Measurements from ENCODE around the gene OTUB1. TPM values are rescaled to one million over a fixed set of nuclear protein-coding genes. Genes with fewer than 3 reads are reported as not detected.

Gene OTUB1
- total and polyA plus RNA-seq, 2 of the 13 experiments (the other 11 are each of a cell fraction or from before 2014, with no cell fraction given): 58.8 to 130 TPM

DNA sequence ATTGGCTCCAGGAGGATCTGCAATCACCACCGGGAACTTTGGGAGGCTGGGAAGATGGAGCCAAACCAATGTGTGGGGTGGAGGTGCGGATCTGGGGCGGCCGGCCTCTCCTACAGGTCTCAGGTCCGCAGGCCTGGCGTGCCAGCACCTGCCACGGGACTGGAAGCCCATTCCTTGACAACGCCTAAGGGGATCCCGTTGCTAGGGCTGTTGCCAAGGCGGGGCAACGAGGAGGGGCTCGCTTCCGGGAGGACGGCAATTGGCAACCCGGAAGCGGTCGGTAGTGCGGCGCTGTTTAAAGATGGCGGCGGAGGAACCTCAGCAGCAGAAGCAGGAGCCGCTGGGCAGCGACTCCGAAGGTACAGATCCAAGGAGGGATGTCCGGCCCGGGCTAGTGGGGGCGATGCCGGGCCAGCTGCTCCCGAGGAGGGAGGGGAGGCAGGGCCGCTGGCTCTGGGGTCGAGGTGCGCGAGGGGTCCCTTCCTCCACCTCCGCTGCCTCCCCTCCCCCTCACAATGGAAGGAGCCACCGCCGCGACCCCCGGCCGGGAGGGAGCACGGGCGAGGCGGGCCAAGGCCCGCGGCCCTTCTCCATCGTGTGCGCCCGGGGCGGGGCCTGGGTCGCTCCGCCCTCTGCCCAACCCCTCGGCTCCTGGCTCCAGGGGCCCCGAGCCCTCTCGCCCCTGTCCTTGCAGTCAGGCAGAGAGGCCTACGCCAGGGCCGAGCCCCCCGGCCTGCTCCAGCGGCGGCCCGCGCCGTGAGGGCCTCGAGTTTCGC lies at the start of gene OTUB1 (continued):
- TF ChIP-seq ATAD3A (CRISPR knock-in tag; IDR thresholded peaks at IDR 0.05) (no peak), ZFYVE20 (CRISPR knock-in tag; IDR thresholded peaks at IDR 0.05; ENCODE audit: borderline replicate concordance, low read depth) (no peak), ZNF816 (CRISPR knock-in tag; IDR thresholded peaks at IDR 0.05; ENCODE audit: borderline replicate concordance) (no peak), DNMT1 (CRISPR knock-in tag; IDR thresholded peaks at IDR 0.05) (peak; percentile 91), CENPX (CRISPR knock-in tag; IDR thresholded peaks at IDR 0.05) (no peak), ETV6 (CRISPR knock-in tag; conservative IDR thresholded peaks at IDR 0.05) (no peak; the same call in 1 of the 2 replicates), KLF6 (CRISPR knock-in tag; IDR thresholded peaks at IDR 0.05) (peak; percentile 87; the same call in 1 of the 2 replicates), ERF (CRISPR knock-in tag; IDR thresholded peaks at IDR 0.05) (peak; percentile 90), ZNF282 (IDR thresholded peaks at IDR 0.05; ENCODE audit: partially characterized antibody) (no peak), ZNF652 (CRISPR knock-in tag; IDR thresholded peaks at IDR 0.05; ENCODE audit: borderline replicate concordance, low read depth) (no peak), THYN1 (CRISPR knock-in tag; IDR thresholded peaks at IDR 0.05; ENCODE audit: borderline replicate concordance, low read depth) (no peak), IRF2 (CRISPR knock-in tag; IDR thresholded peaks at IDR 0.05) (peak; percentile 84), TAF15 (IDR thresholded peaks at IDR 0.05; ENCODE audit: low read depth, low read length, poor library complexity, severe bottlenecking) (no peak), GPN1 (CRISPR knock-in tag; IDR thresholded peaks at IDR 0.05; ENCODE audit: borderline replicate concordance) (no peak), GATAD1 (CRISPR knock-in tag; IDR thresholded peaks at IDR 0.05) (peak; percentile 92), TBX2 (CRISPR knock-in tag; IDR thresholded peaks at IDR 0.05; ENCODE audit: borderline replicate concordance) (no peak; the same call in 1 of the 2 replicates), JUNB (CRISPR knock-in tag; IDR thresholded peaks at IDR 0.05; ENCODE audit: borderline replicate concordance) (no peak), NFRKB (IDR thresholded peaks at IDR 0.05) (0 out of 2 replicates have a peak, but pooled peaks have one; percentile 47), HNF4G (IDR thresholded peaks at IDR 0.05; ENCODE audit: borderline replicate concordance, low read depth, low read length) (no peak), HNF4G (CRISPR knock-in tag; IDR thresholded peaks at IDR 0.05; ENCODE audit: borderline replicate concordance, low read depth) (no peak)
- TF ChIP-seq, protein P1, sequence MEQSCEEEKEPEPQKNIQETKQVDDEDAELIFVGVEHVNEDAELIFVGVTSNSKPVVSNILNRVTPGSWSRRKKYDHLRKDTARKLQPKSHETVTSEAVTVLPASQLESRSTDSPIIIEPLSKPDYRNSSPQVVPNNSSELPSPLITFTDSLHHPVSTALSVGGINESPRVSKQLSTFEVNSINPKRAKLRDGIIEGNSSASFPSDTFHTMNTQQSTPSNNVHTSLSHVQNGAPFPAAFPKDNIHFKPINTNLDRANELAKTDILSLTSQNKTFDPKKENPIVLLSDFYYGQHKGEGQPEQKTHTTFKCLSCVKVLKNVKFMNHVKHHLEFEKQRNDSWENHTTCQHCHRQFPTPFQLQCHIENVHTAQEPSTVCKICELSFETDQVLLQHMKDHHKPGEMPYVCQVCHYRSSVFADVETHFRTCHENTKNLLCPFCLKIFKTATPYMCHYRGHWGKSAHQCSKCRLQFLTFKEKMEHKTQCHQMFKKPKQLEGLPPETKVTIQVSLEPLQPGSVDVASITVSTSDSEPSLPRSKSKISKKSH (CRISPR knock-in tag; IDR thresholded peaks at IDR 0.05; ENCODE audit: borderline replicate concordance): no peak; the same call in 1 of the 2 replicates
- TF ChIP-seq, protein P2, sequence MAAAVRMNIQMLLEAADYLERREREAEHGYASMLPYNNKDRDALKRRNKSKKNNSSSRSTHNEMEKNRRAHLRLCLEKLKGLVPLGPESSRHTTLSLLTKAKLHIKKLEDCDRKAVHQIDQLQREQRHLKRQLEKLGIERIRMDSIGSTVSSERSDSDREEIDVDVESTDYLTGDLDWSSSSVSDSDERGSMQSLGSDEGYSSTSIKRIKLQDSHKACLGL (CRISPR knock-in tag; IDR thresholded peaks at IDR 0.05): peak; percentile 78
- TF ChIP-seq, protein P3, sequence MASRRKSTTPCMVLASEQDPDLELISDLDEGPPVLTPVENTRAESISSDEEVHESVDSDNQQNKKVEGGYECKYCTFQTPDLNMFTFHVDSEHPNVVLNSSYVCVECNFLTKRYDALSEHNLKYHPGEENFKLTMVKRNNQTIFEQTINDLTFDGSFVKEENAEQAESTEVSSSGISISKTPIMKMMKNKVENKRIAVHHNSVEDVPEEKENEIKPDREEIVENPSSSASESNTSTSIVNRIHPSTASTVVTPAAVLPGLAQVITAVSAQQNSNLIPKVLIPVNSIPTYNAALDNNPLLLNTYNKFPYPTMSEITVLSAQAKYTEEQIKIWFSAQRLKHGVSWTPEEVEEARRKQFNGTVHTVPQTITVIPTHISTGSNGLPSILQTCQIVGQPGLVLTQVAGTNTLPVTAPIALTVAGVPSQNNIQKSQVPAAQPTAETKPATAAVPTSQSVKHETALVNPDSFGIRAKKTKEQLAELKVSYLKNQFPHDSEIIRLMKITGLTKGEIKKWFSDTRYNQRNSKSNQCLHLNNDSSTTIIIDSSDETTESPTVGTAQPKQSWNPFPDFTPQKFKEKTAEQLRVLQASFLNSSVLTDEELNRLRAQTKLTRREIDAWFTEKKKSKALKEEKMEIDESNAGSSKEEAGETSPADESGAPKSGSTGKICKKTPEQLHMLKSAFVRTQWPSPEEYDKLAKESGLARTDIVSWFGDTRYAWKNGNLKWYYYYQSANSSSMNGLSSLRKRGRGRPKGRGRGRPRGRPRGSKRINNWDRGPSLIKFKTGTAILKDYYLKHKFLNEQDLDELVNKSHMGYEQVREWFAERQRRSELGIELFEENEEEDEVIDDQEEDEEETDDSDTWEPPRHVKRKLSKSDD (CRISPR knock-in tag; IDR thresholded peaks at IDR 0.05; ENCODE audit: low read depth): no peak
- TF ChIP-seq, protein P4, sequence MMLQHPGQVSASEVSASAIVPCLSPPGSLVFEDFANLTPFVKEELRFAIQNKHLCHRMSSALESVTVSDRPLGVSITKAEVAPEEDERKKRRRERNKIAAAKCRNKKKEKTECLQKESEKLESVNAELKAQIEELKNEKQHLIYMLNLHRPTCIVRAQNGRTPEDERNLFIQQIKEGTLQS (CRISPR knock-in tag; IDR thresholded peaks at IDR 0.05): no peak
- TF ChIP-seq, protein P5, sequence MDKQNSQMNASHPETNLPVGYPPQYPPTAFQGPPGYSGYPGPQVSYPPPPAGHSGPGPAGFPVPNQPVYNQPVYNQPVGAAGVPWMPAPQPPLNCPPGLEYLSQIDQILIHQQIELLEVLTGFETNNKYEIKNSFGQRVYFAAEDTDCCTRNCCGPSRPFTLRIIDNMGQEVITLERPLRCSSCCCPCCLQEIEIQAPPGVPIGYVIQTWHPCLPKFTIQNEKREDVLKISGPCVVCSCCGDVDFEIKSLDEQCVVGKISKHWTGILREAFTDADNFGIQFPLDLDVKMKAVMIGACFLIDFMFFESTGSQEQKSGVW (CRISPR knock-in tag; IDR thresholded peaks at IDR 0.05; ENCODE audit: borderline replicate concordance): no peak
